HT-29 (cell line): Measurements from ENCODE around the gene JAZF1. TPM values are rescaled to one million over a fixed set of nuclear protein-coding genes. Genes with fewer than 3 reads are reported as not detected.

Experiments
- DNase-seq: peaks from one replicate; pipeline ENCODE4 v3.0.0-alpha.2; 2015; ENCODE audit warnings: low spot score
- total RNA-seq: library from RNA; depleted of rRNA; stranded (reverse); fragments of >200 nt; shearing (Covaris generic); gene quantifications from 2 replicates; pipeline ENCODE4 v1.2.3, GENCODE V29; 2014

The JAZF1 gene
- total RNA-seq, 1 experiment from 2014 or later = not detected

- DNase-seq = no peak
Measured at GRCh38 chr7:28008911-28009310, 171.7 kb downstream of the JAZF1 start.

- no peak for DNase-seq
Measured at GRCh38 chr7:28008171-28008570, 172.4 kb downstream of the JAZF1 start.

GRCh38 chr7:28006491-28006890, 174.1 kb downstream of the JAZF1 start:
- no peak for DNase-seq

- DNase-seq = no peak
Measured at GRCh38 chr7:28005847-28006231, 174.8 kb downstream of the JAZF1 start.

GRCh38 chr7:28005075-28005846, 175.3 kb downstream of the JAZF1 start:
- no peak for DNase-seq

- no peak for DNase-seq
Measured at GRCh38 chr7:28003408-28003807, 177.2 kb downstream of the JAZF1 start.

- DNase-seq = peak; percentile 11
Measured at GRCh38 chr7:28002638-28003037, 178.0 kb downstream of the JAZF1 start.

- DNase-seq = no peak
Measured at GRCh38 chr7:28001896-28002295, 178.7 kb downstream of the JAZF1 start.

GRCh38 chr7:27999829-28000228, 180.8 kb downstream of the JAZF1 start:
- no peak for DNase-seq

GRCh38 chr7:27998382-27998781, 182.2 kb downstream of the JAZF1 start:
- no peak for DNase-seq

- no peak for DNase-seq
Measured at GRCh38 chr7:27997188-27997707, 183.3 kb downstream of the JAZF1 start.

- no peak for DNase-seq
Measured at GRCh38 chr7:27996141-27996540, 184.5 kb downstream of the JAZF1 start.

- DNase-seq = no peak
Measured at GRCh38 chr7:27995228-27995627, 185.4 kb downstream of the JAZF1 start.

GRCh38 chr7:27994639-27995038, 186.0 kb downstream of the JAZF1 start:
- DNase-seq = peak; percentile 28

- DNase-seq = no peak
Measured at GRCh38 chr7:27992755-27993493, 187.7 kb downstream of the JAZF1 start.

- DNase-seq = no peak
Measured at GRCh38 chr7:27992097-27992496, 188.5 kb downstream of the JAZF1 start.

GRCh38 chr7:27991006-27991528, 189.5 kb downstream of the JAZF1 start:
- DNase-seq = no peak

GRCh38 chr7:27976531-27976930, 204.1 kb downstream of the JAZF1 start:
- DNase-seq = no peak

GRCh38 chr7:27973625-27974024, 207.0 kb downstream of the JAZF1 start:
- DNase-seq = no peak

GRCh38 chr7:27972276-27972675, 208.3 kb downstream of the JAZF1 start:
- DNase-seq = no peak

GRCh38 chr7:27971171-27971812, 209.3 kb downstream of the JAZF1 start:
- no peak for DNase-seq

GRCh38 chr7:27970350-27970749, 210.2 kb downstream of the JAZF1 start:
- no peak for DNase-seq
